GM12878 (cell line): ENCODE measurements around the gene KRTAP21-1. TPM values are rescaled to one million over a fixed set of nuclear protein-coding genes. Genes with fewer than 3 reads are reported as not detected.

Source experiments
- ATAC-seq: fragments of 200-7000 bp; cut with Tn5 transposase; 3 replicates; pipeline ENCODE4 v1.9.1; 2020; ENCODE audit warnings: mild to moderate bottlenecking, moderate library complexity
- BruUV-seq: library from RNA; stranded (reverse); fragments of 400-500 nt; replicated peaks from 2 replicates; lab custom pipeline; 2021; lab: Mats Ljungman, UMichigan
- CTCF ChIA-PET: fragments of 300-600 bp; sonication (Branson Sonifier 250); formaldehyde crosslinking; extraction: SDS; loops from one replicate; lab custom pipeline; 2021; ENCODE audit warnings: inconsistent platforms; lab: Yijun Ruan, JAX
- POLR2A ChIA-PET: fragments of 350-600 bp; formaldehyde crosslinking; extraction: SDS; loops from one replicate; lab custom pipeline; 2021; ENCODE audit warnings: inconsistent platforms; lab: Charles Lee
- RAD21 ChIA-PET: fragments of 300-600 bp; sonication (Branson Sonifier 250); formaldehyde crosslinking; loops from one replicate; lab custom pipeline; 2023; ENCODE audit warnings: antibody characterized with exemption; ENCODE audit not compliant: unreplicated experiment; lab: Charles Lee
- SMC1A ChIA-PET: fragments of 300-600 bp; sonication (Branson Sonifier 250); formaldehyde crosslinking; loops from one replicate; lab custom pipeline; 2023; ENCODE audit not compliant: unreplicated experiment, uncharacterized antibody; lab: Charles Lee
- DNase-seq: peaks from one replicate; pipeline ENCODE4 v3.0.0-alpha.2; 2011; ENCODE audit warnings: low read depth, low spot score
- FAIRE-seq: peaks from 3 replicates; lab custom pipeline; 2011; peaks lifted over from hg19 to GRCh38; lab: Jason Lieb, UNC
- H2AFZ ChIP-seq: 2 replicates; pipeline ENCODE4 v1.6.0; 2011; ENCODE audit warnings: low read depth, low read length, control low read depth; ENCODE audit not compliant: control insufficient read depth
- H3K27ac ChIP-seq: 2 replicates; pipeline ENCODE4 v1.5.1; 2011; ENCODE audit warnings: control low read depth; ENCODE audit not compliant: control insufficient read depth, insufficient read depth
- H3K27me3 ChIP-seq, 2 experiments: replicated peaks in 1 of 2; 2 replicates each; pipeline versions ENCODE4 v1.6.0 to v1.6.1; 2011; ENCODE audit warnings: low read length in 1 of 2; ENCODE audit not compliant: control insufficient read depth in 2 of 2, insufficient read depth in 2 of 2
- H3K36me3 ChIP-seq, 2 experiments: 2 replicates each; pipeline ENCODE4 v1.5.1; 2011; ENCODE audit warnings: low read length in 1 of 2; ENCODE audit not compliant: control insufficient read depth in 2 of 2, insufficient read depth in 2 of 2
- H3K4me1 ChIP-seq: 2 replicates; pipeline ENCODE4 v1.6.1; 2011; ENCODE audit warnings: mild to moderate bottlenecking, low read length, moderate library complexity, mixed read lengths; ENCODE audit not compliant: control insufficient read depth, insufficient read depth
- H3K4me2 ChIP-seq: 2 replicates; pipeline ENCODE4 v1.6.0; 2011; ENCODE audit warnings: control low read depth; ENCODE audit not compliant: control insufficient read depth, insufficient read depth
- H3K4me3 ChIP-seq: fragments of 200-600 bp; sonication (generic); 2 replicates; pipeline ENCODE4 v1.5.1; 2016
- H3K79me2 ChIP-seq: 2 replicates; pipeline ENCODE4 v1.6.0; 2011; ENCODE audit warnings: low read length; ENCODE audit not compliant: control insufficient read depth, insufficient read depth
- H3K9ac ChIP-seq: 2 replicates; pipeline ENCODE4 v1.8.0; 2011; ENCODE audit warnings: low read length, control low read depth, mixed read lengths; ENCODE audit not compliant: control insufficient read depth, insufficient read depth
- H3K9me3 ChIP-seq: replicated peaks from 3 replicates; pipeline ENCODE4 v1.5.1; 2011; ENCODE audit warnings: mild to moderate bottlenecking, low read length; ENCODE audit not compliant: control insufficient read depth, insufficient read depth
- H4K20me1 ChIP-seq: 2 replicates; pipeline ENCODE4 v1.6.0; 2011; ENCODE audit not compliant: control insufficient read depth, insufficient read depth
- ATF7 ChIP-seq: fragments of 450-650 bp; IDR thresholded peaks from 2 replicates; pipeline ENCODE4 v1.6.1; 2016; ENCODE audit warnings: low read depth, mild to moderate bottlenecking
- DPF2 ChIP-seq: fragments of 450-650 bp; IDR thresholded peaks from 2 replicates; pipeline ENCODE4 v1.6.1; 2017; ENCODE audit warnings: mild to moderate bottlenecking
- FOXM1 ChIP-seq: IDR thresholded peaks from 2 replicates; pipeline ENCODE4 v1.6.1; 2012; ENCODE audit warnings: low read depth, mild to moderate bottlenecking, inconsistent platforms, low read length, moderate library complexity
- IKZF1 ChIP-seq: fragments of 450-650 bp; conservative IDR thresholded peaks from 2 replicates; pipeline ENCODE4 v1.6.1; 2017; ENCODE audit warnings: antibody characterized with exemption, mild to moderate bottlenecking
- JUND ChIP-seq: IDR thresholded peaks from 2 replicates; pipeline ENCODE4 v1.6.1; 2012; ENCODE audit warnings: low read depth, mild to moderate bottlenecking, low read length, improper control_type of control experiment, moderate library complexity
- KDM1A ChIP-seq: fragments of 200-600 bp; sonication (generic); IDR thresholded peaks from 2 replicates; pipeline ENCODE4 v1.6.1; 2016; ENCODE audit warnings: borderline replicate concordance
- NBN ChIP-seq: fragments of 450-650 bp; IDR thresholded peaks from 2 replicates; pipeline ENCODE4 v1.6.1; 2016
- NFIC ChIP-seq: IDR thresholded peaks from 2 replicates; pipeline ENCODE4 v1.6.1; 2012; ENCODE audit warnings: low read depth, mild to moderate bottlenecking, inconsistent platforms, low read length, moderate library complexity
- NFXL1 ChIP-seq: fragments of 450-650 bp; IDR thresholded peaks from 2 replicates; pipeline ENCODE4 v1.6.1; 2017; ENCODE audit warnings: antibody characterized with exemption, mild to moderate bottlenecking, borderline replicate concordance
- RAD51 ChIP-seq: fragments of 450-650 bp; IDR thresholded peaks from 2 replicates; pipeline ENCODE4 v1.6.1; 2016; ENCODE audit warnings: moderate library complexity, mild to moderate bottlenecking, inconsistent platforms
- SIN3A ChIP-seq: IDR thresholded peaks from 2 replicates; pipeline ENCODE4 v1.6.1; 2012; ENCODE audit warnings: low read depth, low read length, improper control_type of control experiment
- YBX1 ChIP-seq: fragments of 450-650 bp; IDR thresholded peaks from 2 replicates; pipeline ENCODE4 v1.6.1; 2016; ENCODE audit warnings: antibody characterized with exemption
- ZNF207 ChIP-seq: fragments of 450-650 bp; IDR thresholded peaks from 2 replicates; pipeline ENCODE4 v1.6.1; 2014; ENCODE audit warnings: antibody characterized with exemption, mild to moderate bottlenecking, borderline replicate concordance
- ZNF622 ChIP-seq: fragments of 450-650 bp; IDR thresholded peaks from 2 replicates; pipeline ENCODE4 v1.6.1; 2017; ENCODE audit warnings: mild to moderate bottlenecking, inconsistent platforms
- WGBS: methylation state at CpG from one replicate; pipeline ENCODE4 v1.1.6; 2016; ENCODE audit warnings: low lambda C conversion rate; ENCODE audit not compliant: insufficient replicate concordance, insufficient coverage; ENCODE audit errors: missing lambda C conversion rate; 5-methylcytosine and 5-hydroxymethylcytosine counted together
- in situ Hi-C: fragments of 300-500 bp; cut with MboI; formaldehyde crosslinking; loops from 9 replicates; pipeline ENCODE4 v1.14.3; 2018; ENCODE audit warnings: mixed read lengths
- intact Hi-C: fragments of 100-400 bp; cut with micrococcal nuclease; formaldehyde crosslinking; loops from one replicate; pipeline ENCODE4 v1.14.2; 2022; ENCODE audit not compliant: unreplicated experiment
- polyA plus RNA-seq, 11 experiments: library from polyadenylated mRNA; depleted of rRNA in 4 of 11; unstranded in 6 of 11; stranded (reverse) in 5 of 11; fragments of >200 nt; fragmentation: Nextera tagmentation in 4 of 11; fragmentation: Illumina TruSeq in 1 of 11; extraction: Ambion mirVana in 4 of 11; extraction: Trizol in 1 of 11; gene quantifications; 1 replicate in 1 of 11; 2 replicates in 10 of 11; pipeline versions ENCODE4 v1.2.1 to v1.2.3, GENCODE V29; 2011 to 2016; ENCODE audit warnings: inconsistent platforms in 2 of 11, missing spikeins in 2 of 11, low read depth in 1 of 11
- total RNA-seq, 4 experiments: library from RNA; depleted of rRNA in 3 of 4; stranded (reverse); fragments of >200 nt in 3 of 4; fragmentation: Illumina TruSeq in 1 of 4; extraction: Trizol in 1 of 4; gene quantifications; 2 replicates each; pipeline versions ENCODE4 v1.2.1 to v1.2.3, GENCODE V29; 2013 to 2021
- TF ChIP-seq, protein P1 (sequence below): IDR thresholded peaks from 2 replicates; pipeline ENCODE4 v1.6.1; 2011; ENCODE audit warnings: borderline replicate concordance, low read depth, mild to moderate bottlenecking, moderate library complexity, mixed read lengths, low read length; ENCODE audit not compliant: insufficient read depth; ENCODE audit errors: extremely low read length
- TF ChIP-seq, protein P2 (sequence below): IDR thresholded peaks from 2 replicates; pipeline ENCODE4 v1.6.1; 2012; ENCODE audit warnings: improper control_type of control experiment, low read depth, low read length; ENCODE audit not compliant: insufficient replicate concordance

Gene KRTAP21-1
- total and polyA plus RNA-seq, 10 of the 15 experiments (the other 5 are each of a cell fraction or from before 2014, with no cell fraction given) = not detected

DNA sequence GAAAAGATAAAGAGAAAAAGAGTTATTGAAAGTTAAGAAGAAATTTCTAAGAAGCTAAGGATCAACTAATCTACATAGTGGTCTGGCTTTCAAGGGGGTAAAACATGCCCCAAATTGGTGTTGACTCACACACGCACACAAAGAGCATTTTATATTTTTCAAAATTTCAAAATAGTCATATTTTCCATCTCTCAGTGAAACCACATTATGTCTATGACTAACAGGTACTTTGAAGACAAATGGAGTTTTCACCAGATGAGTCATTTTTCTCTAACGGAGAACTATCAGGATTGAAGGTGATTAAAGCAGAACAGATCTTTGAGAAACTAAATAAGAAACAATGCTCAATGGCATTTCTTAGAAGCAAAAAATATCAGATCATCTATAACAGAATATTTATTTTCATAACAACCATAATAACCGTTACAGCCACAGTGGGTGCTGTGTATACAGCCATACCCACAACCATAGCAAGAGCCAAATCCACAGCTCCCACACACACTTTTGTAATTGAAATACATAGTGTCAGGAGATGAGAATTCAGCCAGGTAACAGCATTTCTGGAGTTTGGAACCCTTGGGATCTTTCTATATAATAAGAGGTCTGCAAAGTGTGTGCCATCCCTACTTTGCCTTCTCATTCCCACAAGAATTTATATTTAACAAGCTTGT is 36.9 kb downstream of the KRTAP21-1 start, which contains the start of gene KRTAP21-3:
KRTAP21-3 (minus strand) TSS at position 539 of the 671 bp plus-strand sequence; CDS start at position 521, 18 bp downstream.
- no peak within 1 kb of the TSS for H3K27ac ChIP-seq
- CTCF ChIA-PET = interaction anchor here (1.4 to 1.5 kb wide), 2 partner anchors 105 to 213 kb away, joined by 3 read pairs; no protein-coding TSS in a partner anchor
- ATAC-seq (peak; percentile 88), FAIRE-seq (no peak), DNase-seq (no peak)
- in situ Hi-C loops (no loop called here), intact Hi-C loops (no loop called here)
- H3K27me3 ChIP-seq = no peaks in the 10 kb centered on the region
- no peaks in the 10 kb centered on the region for H3K79me2 ChIP-seq
- 0% methylated on average over 3 of the region's 3 CpGs for WGBS
- SMC1A ChIA-PET = no interaction called here
- no peak within 1 kb of the TSS for H3K4me3 ChIP-seq
- no peaks in the 10 kb centered on the region for H4K20me1 ChIP-seq
- no peak within 1 kb of the TSS for H2AFZ ChIP-seq
- RAD21 ChIA-PET = interaction anchor here (0.6 to 0.8 kb wide), 2 partner anchors 10 to 313 kb away, joined by 3 read pairs; no protein-coding TSS in a partner anchor
- H3K9ac ChIP-seq = no peak within 1 kb of the TSS
- POLR2A ChIA-PET = no interaction called here
- H3K9me3 ChIP-seq = no peaks in the 10 kb centered on the region
- no TSS peak for BruUV-seq
- H3K36me3 ChIP-seq = no peaks in the 10 kb centered on the region
- no peaks in the 10 kb centered on the region for H3K4me1 ChIP-seq
- no peak within 1 kb of the TSS for H3K4me2 ChIP-seq
- TF ChIP-seq FOXM1 (0 out of 2 replicates have a peak, but pooled peaks have one; percentile 26), NFIC (peak; percentile 50; the same call in 1 of the 2 replicates), NFXL1 (no peak), RAD51 (0 out of 2 replicates have a peak, but pooled peaks have one; percentile 14), IKZF1 (peak; percentile 67), NBN (no peak), ZNF207 (no peak), DPF2 (peak; percentile 90), ATF7 (peak; percentile 88), ZNF622 (no peak), JUND (peak; percentile 61; the same call in 1 of the 2 replicates), SIN3A (no peak), YBX1 (no peak), KDM1A (no peak)
- TF ChIP-seq, protein P1, sequence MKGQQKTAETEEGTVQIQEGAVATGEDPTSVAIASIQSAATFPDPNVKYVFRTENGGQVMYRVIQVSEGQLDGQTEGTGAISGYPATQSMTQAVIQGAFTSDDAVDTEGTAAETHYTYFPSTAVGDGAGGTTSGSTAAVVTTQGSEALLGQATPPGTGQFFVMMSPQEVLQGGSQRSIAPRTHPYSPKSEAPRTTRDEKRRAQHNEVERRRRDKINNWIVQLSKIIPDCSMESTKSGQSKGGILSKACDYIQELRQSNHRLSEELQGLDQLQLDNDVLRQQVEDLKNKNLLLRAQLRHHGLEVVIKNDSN = no peak
- TF ChIP-seq, protein P2, sequence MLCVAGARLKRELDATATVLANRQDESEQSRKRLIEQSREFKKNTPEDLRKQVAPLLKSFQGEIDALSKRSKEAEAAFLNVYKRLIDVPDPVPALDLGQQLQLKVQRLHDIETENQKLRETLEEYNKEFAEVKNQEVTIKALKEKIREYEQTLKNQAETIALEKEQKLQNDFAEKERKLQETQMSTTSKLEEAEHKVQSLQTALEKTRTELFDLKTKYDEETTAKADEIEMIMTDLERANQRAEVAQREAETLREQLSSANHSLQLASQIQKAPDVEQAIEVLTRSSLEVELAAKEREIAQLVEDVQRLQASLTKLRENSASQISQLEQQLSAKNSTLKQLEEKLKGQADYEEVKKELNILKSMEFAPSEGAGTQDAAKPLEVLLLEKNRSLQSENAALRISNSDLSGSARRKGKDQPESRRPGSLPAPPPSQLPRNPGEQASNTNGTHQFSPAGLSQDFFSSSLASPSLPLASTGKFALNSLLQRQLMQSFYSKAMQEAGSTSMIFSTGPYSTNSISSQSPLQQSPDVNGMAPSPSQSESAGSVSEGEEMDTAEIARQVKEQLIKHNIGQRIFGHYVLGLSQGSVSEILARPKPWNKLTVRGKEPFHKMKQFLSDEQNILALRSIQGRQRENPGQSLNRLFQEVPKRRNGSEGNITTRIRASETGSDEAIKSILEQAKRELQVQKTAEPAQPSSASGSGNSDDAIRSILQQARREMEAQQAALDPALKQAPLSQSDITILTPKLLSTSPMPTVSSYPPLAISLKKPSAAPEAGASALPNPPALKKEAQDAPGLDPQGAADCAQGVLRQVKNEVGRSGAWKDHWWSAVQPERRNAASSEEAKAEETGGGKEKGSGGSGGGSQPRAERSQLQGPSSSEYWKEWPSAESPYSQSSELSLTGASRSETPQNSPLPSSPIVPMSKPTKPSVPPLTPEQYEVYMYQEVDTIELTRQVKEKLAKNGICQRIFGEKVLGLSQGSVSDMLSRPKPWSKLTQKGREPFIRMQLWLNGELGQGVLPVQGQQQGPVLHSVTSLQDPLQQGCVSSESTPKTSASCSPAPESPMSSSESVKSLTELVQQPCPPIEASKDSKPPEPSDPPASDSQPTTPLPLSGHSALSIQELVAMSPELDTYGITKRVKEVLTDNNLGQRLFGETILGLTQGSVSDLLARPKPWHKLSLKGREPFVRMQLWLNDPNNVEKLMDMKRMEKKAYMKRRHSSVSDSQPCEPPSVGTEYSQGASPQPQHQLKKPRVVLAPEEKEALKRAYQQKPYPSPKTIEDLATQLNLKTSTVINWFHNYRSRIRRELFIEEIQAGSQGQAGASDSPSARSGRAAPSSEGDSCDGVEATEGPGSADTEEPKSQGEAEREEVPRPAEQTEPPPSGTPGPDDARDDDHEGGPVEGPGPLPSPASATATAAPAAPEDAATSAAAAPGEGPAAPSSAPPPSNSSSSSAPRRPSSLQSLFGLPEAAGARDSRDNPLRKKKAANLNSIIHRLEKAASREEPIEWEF = peak; percentile 27
